NCI-H2171 (cell line): Measurements from ENCODE around the gene CLTC.
"Not testable (repeated sequence)": the region's sequence is repeated elsewhere in the genome, so short reads cannot be mapped to it uniquely, and the experiment has no call there.

Source experiments
- DNase-seq: peaks from one replicate; lab custom pipeline; 2025; lab: John Stamatoyannopoulos, UW

Gene CLTC

DNA sequence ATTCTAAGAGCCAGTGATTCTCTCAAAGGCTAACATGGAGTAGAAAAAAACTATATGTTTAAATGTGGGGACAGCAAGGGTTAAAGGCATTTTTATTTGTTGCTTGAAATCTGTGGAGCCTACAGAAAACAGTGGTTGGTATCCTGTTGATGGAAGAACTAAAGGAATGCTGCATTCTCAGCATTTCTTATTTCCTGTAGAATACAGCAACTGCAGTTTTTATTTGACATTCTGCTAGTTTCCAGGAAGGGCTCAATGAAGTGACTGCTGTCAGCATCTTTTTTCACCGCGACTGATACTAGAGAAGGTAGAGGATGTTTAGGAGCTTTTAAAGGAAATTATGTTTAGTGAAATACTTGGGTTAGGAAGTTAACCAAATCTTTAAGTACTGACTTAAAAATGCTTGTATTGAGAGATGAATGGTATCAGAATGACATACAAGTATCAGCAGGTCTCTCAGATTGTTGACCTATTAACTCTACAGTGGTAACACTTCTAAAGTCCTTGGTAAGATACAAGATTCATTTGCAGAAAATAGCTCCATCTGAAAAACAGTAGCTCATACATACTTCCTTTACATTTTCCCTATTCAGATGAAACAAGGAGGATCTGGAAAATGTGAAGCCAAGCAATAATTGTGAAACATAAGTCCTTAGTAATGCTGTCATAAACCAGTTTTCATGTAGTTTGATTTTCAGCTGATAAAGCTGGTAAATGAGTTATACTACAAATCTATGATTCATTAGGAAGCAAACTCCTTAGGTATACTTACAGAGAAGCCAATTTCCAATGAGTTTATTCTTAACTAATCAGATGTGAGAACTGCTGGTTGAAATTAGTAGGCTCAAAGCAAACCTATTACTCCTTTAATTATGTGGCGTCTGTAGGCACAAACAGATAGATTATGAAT is 15.2 kb downstream of the CLTC start:
- DNase-seq, result no peak

DNA sequence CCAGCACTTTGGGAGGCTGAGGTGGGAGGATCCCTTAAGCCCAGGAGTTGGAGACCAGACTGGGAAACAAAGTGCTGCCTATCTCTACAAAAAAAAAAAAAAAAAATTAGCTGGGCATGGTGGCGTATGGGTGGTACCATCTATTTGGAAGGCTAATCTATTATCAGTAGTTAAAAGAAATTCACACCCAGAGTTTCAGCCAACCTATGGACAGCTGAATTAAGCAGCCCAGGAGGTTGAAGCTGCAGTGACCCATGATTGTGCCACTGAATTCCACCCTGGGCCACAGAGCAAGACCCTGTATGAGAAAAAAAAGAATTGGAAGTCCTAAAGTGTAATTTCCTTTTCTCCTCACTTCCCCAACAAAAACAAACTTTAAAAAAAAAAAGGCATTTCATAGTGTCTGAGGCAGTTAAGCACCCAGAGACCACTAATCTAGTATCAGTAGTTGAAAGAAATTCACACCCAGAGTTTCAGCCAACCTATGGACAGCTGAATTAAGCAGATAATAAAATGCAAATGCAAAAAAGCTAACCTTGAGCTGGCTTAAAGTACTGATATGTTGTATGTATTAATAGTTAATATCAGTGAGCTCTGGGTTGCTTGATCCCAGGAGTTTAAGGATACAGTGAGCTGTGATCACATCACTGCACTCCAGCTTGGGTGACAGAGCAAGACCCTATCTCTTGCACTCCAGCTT is 18.1 kb downstream of the CLTC start:
- no peak for DNase-seq

DNA sequence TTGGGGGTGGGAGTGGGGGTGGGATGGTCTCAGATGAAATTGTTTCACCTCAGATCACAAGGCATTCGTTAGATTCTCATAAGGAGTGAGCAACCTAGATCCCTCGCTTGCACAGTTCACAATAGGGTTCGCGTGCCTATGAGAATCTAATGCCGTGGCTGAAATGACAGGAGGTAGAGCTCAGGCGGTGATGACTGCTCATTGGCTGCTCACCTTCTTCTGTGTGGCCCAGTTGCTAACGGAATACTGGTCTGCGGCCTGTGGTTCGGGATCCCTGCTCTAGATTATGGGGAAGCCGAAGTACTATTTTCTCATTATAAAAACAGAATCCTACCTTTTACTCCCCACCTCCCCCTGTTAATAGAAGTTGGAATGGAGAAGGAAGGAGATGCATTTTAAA is 18.9 kb downstream of the CLTC start:
- DNase-seq, result no peak

DNA sequence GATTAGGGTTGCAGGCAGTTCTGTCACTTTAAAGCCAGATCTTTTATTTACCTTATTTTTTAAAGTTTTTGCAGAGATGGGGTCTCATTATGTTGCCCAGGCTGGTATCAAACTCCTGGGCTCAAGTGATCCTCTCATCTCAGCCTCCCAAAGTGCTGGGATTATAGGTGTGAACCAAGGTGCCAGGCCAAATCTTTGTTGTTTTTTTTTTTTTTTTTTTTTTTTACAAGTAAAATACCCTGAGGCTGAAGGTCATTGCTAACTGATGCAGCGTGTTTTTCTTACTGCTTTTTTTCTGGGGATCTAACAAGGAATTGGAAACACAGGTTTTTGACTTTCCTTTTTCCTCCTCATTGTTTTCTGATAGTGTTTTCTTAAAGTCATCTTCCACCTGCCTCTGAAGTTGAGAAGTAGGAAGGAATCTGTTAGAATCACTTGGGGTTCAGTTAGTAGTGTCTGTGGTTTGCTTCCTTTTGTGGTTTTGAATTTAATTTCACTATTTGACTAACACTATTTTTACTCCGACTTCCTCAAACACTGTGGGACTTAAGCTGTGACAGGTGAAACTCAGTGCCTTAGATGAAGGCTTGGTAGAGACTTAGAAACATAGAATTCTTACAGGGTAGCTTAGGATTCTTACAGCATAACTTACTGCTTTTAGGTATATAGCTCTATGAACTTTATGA is 22.2 kb downstream of the CLTC start:
- no peak for DNase-seq

DNA sequence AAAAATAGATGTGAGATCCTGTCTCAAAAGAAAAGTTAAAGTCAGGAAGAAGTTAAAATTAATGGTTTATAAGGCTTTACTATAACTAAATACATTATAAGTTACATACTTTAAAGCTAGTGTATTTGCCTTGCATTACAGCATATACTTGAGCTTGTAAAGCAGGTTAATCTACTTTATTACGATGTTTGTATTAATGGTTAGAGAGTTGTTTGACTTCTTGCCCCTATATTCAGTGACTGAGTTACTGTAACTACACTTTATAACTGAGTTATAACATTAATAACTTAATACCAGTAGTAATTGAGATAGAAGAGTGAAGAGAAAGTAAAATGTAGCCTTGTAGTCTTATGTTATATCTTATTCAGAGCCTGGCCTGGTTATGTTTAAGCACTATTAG is 22.9 kb downstream of the CLTC start:
- no peak for DNase-seq

DNA sequence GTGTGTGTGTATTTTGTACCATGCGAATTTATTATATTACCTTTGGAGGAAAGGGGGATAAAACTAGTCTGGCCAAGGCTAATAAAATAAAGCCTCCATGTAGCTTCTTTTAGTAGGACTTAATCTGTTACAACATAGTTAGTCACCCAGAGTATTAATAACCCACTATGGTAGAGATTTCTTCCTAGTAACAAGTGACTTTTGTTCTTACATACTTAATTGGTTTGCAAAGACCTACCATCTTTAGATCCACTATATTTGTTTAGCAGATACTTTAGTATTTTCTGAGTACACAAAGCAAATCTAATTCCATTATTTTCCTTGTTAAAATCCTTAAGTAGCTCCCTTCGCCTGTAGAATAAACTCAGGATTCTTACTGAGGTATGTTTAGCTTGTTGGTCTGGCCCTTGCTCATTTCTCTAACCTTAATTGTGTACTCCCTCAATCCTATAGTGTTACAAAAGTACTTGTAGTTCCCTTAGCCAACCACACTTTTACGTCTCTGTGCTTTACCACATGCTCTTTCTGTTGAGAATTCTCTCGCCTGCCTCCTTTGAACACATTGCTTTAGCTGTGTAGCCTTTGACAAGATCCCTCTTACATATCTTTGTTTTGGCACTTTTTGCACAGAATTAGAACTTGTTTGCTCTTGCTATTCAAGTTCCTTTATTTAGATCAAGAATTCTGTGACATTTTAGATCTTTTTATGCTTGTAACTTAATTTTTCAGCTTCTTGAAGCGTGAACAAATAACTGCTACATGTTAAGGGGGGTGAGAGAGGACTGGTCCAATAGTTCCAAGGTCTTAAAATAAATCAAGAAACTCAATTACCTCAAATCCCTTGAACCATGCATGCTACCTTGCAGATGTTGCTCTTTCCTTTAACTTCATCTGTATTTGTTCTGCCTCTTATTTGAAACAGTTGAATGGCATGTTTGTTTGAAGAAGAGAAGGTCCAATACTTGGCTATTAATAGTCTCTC is 23.8 kb downstream of the CLTC start:
- DNase-seq, result no peak

DNA sequence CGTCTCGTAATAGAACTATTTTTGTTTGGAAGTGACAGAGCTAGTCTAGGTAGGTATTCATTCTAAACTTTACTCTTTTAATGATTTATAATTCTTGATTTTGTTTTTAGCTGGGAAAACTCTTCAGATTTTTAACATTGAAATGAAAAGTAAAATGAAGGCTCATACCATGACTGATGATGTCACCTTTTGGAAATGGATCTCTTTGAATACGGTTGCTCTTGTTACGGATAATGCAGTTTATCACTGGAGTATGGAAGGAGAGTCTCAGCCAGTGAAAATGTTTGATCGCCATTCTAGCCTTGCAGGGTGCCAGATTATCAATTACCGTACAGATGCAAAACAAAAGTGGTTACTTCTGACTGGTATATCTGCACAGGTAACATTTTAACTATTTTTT is 27.6 kb downstream of the CLTC start:
- no peak for DNase-seq

DNA sequence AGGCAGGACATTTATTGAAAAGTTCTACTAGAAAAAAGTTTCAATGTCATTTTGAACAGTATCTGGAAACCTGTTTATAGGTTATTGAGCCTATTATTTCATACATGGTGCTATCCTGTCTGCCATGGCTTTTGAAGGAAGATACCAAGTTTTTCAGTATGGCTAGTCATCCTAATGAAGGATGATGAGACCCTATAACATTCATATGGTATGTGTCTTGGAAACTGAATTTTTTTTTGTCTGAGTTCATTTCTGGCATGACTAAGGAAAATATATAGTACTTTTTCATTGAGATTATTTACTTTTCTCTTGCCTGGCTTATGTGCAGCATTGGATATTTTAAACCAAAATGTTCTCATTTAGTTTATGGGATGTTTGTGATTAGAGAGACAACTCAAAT is 30.2 kb downstream of the CLTC start:
- DNase-seq, result no peak

DNA sequence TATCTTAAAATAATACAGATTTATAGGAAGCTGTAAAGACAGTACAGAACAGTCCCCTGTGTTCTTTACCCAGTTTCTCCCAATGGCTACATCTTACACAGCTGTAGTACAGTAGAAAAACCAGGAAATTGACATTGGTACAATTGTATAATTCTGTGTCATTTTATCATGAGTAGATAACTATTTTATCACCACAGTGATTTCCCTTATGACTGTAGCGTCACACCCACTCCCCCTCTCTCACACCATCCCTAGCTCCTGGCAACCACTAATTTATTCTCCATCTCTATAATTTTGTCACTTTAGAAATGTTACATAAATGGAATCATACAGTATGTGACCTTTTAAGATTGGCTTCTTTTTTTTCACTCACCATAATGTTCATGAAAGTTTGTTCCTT is 30.9 kb downstream of the CLTC start:
- no peak for DNase-seq

DNA sequence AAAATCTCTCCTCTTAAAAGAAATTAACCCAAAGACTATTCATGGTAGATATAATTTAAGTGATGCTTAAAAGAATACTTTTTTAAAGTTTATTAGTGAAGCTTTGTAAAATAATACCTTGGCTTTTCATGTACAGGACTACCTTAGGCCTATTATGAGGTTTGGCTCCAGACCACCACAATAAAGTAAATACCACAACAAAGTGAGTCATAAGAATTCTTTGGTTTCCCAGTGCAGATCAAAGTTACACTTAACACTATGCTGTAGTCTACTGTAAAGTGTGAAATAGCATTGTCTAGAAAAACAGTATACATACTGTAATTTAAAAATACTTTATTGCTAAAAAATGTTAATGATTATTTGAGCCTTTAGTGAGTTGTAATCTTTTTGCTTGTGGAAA is 31.7 kb downstream of the CLTC start:
- no peak for DNase-seq

DNA sequence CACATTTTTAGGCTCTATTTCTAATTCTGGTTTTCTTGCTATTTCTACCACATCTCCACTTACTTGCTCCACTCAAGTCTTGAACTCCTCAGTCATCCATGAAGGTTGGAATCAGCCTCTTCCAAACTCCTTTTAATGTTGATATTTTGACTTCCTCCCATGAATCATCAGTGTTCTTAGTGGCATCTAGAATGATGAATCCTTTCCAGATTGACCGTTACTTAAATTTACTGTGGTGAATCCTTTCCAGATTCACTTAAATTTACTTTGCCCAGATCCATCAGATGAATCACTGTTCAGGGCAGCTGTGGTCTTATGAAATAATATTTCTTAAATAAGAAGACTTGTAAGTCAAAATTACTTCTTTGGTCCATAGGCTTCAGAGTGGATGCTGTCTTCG is 32.4 kb downstream of the CLTC start:
- DNase-seq, result no peak

DNA sequence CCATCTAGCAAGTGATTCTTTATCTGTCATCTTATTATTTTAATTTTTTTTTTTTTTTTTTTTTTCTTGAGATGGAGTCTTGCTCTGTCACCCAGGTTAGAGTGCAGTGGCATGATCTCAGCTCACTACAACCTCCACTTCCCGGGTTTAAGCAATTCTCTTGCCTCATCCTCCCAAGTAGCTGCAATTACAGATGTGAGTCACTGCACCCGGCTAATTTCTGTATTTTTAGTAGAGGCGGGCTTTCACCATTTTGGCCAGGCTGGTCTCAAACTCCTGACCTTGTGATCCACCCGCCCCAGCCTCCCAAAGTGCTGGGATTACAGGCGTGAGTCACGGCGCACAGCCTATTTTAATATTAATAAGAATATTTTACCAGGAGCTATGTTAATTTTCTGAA is 36.9 kb downstream of the CLTC start:
- DNase-seq, result not testable (repeated sequence)

DNA sequence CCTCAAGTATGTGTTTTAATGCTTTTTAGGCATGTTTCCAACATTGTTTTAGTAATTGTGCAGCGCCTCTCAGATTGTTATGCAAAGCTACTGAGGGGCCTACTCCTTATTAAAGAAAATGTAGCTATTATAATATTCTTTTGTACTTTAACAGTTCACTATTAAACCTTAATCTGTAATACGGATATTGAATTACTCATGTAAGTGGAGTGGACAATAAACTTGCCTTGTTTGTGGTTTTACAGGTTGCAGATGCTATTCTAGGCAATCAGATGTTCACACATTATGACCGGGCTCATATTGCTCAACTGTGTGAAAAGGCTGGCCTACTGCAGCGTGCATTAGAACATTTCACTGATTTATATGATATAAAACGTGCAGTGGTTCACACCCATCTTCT is 46.5 kb downstream of the CLTC start:
- DNase-seq, result no peak

DNA sequence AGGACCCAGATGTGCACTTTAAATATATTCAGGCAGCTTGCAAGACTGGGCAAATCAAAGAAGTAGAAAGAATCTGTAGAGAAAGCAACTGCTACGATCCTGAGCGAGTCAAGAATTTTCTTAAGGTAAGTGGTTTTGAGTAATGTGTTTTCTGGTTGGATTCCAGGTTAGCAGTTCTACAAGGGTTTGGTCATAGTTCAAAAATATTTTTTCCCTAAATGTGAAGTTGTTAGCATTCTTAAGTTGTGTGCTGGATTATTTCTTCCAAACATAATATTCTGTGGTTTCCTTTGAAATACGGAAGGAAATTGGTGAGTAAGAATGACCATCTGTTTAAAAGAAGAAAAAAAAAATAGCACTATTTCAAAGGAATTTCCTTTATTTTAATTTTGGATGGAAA is 49.1 kb downstream of the CLTC start:
- no peak for DNase-seq

DNA sequence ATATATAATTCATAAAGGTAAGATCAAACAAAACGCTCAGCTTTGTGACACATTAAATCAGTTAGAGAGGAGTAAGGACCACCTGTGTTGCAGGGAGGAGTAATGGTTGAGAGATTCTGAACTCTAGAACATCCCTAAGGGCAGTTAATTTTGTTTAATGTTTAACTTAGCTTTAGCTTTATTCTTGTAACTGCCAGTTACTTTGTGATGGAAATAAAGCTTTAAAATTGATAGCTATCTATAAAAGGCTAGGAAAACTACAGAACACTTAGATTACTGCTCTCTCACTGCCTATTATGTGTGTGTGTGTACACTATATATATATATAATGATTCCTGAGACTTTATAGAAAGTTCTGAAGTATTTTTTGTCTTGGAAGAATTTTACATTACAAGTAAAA is 49.7 kb downstream of the CLTC start:
- DNase-seq, result no peak

DNA sequence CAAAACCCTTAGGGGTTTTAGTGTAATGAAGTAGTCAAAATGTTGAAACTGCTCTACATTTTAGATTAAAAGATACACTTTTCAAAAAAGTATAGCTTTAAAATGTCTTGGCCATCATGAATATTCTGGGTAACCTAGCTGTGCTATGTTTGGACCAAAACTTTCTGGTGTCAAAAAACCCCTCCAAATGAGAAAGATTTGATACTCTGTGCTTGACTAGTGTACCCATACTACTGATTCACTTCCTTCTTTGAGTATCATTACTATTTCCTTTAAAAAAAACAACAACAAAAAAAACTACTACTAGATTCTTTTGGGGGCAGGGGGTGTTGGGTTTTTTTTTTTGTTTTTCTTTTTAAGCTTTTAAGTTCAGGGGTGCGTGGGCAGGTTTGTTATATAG is 50.2 kb downstream of the CLTC start:
- DNase-seq, result no peak

DNA sequence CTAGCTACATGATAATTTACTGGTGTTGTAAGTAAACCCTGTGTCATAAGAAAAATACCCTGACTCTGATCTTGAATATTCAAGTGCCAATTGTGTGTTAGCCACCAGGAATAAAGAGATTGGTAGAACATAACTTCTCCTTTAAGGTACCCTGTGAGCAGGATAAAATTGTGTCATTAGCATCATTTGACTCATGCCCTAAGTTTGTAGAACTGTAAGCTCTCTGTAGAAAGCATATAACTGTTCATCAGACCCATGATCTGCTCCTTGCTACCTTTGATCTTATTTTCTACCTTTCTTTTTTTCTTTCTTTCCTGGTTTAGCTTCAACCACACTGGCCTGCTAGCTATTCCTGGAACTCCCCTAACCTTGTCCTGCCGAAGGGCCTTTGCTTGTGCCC is 51.7 kb downstream of the CLTC start:
- DNase-seq, result no peak

DNA sequence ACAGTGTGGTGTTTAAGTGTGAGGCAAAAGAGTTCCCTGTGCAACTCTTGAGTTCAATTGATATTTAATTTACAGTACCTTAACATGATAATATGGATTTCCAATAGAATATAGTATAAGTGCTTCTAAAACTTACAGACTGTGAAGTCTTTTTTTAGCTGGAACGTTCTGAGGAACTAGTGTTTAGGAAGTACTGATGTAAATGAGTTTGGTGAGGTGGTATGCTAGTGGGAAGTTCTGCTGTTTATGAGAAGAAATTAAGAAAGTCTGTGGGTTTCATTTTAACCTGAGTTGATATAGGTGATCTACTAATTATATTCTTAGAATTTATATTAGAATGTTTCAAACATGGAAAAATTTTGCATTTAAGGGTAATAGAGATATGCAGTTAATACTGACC is 55.5 kb downstream of the CLTC start:
- DNase-seq, result no peak

DNA sequence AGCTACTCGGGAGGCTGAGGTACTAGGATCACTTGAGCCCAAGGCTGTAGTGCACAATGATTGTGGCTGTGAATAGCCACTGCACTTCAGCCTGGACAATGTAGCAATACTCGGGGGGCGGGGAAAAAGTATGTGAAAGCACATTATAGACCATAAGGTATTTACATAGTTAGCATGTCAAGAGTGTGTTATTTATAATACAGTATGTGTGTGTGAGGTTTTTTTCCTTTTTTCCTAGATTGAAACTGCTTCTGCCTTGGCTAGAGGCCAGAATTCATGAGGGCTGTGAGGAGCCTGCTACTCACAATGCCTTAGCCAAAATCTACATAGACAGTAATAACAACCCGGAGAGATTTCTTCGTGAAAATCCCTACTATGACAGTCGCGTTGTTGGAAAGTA is 57.0 kb downstream of the CLTC start:
- no peak for DNase-seq

DNA sequence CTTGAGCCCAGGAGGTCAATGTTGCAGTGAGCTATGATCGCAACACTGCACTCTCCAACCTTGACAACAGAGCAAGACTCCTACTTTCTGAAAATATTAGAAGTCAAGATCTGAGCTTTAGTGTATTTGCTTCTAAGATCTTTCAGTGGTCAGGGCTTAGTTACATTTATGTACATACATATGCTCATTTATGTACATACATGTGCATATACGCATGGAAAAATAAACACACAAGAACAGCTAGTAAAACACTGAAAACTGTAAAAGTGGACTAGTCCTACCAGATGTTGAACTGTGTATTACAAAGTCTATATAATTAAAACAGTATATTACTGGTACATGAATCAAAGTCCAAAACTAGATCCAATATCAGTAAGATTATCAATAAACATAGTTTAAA is 59.2 kb downstream of the CLTC start:
- DNase-seq, result no peak

DNA sequence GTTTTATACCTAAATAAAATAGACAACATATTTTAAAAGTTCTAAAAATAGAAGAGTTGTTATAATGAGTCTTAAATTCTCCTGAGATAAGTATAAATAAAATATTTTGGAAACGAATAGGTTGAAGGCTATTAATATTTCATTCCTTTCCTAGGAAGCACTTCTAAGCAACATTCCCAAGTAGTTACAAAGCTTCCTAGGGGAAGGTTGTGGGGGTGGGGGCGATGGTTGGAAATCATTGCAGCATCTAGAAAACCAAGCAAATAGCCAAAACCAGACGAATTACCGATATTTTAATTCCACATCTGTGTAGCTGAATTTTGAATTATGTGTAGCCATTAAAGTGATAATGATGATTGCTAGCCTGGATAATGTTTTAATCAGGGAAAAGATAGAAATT is 60.6 kb downstream of the CLTC start:
- DNase-seq, result no peak

DNA sequence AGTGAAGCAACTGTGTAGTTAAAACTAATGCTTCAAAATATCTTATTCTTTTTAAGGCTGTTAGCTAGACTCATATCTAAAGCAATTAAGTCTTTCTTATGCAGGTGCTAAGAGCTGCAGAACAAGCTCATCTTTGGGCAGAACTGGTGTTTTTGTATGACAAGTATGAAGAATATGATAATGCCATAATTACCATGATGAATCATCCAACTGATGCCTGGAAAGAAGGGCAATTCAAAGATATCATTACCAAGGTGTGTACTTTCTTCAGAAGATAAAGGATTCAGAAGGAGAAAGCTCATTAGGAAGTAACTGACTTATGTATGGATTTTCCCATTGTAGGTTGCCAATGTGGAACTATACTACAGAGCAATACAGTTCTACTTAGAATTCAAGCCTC is 63.6 kb downstream of the CLTC start:
- no peak for DNase-seq
